ENCODE data around the gene RAPGEF2.

RAPGEF2 gene

GRCh38 chr4:159284733-159285132, 181.9 kb downstream of the RAPGEF2 start:
- DNase-seq = no peak
- no peaks in the 10 kb centered on the region for H3K9me3 ChIP-seq (ENCODE audit: severe bottlenecking)
- no peaks in the 10 kb centered on the region for H3K27me3 ChIP-seq (ENCODE audit: insufficient read depth, low read depth, severe bottlenecking)
- no peaks in the 10 kb centered on the region for H3K36me3 ChIP-seq
- no peak overlapping the region for H3K27ac ChIP-seq
- no peak overlapping the region for H3K4me3 ChIP-seq (ENCODE audit: low read depth, low read length)
- TF ChIP-seq CTCF (IDR thresholded peaks at IDR 0.05; ENCODE audit: low read depth, low read length) = no peak

GRCh38 chr4:159287767-159288166, 184.9 kb downstream of the RAPGEF2 start:
- Histone ChIP-seq H3K27me3 (ENCODE audit: insufficient read depth, low read depth, severe bottlenecking) (no peaks in the 10 kb centered on the region), H3K9me3 (ENCODE audit: severe bottlenecking) (no peaks in the 10 kb centered on the region), H3K4me3 (ENCODE audit: low read depth, low read length) (no peak overlapping the region), H3K36me3 (no peaks in the 10 kb centered on the region), H3K27ac (no peak overlapping the region)
- TF ChIP-seq CTCF (IDR thresholded peaks at IDR 0.05; ENCODE audit: low read depth, low read length) = no peak
- DNase-seq = no peak

GRCh38 chr4:159289682-159290081, 186.8 kb downstream of the RAPGEF2 start:
- no peak for TF ChIP-seq CTCF (IDR thresholded peaks at IDR 0.05; ENCODE audit: low read depth, low read length)
- Histone ChIP-seq H3K4me3 (ENCODE audit: low read depth, low read length) (no peak overlapping the region), H3K9me3 (ENCODE audit: severe bottlenecking) (no peaks in the 10 kb centered on the region), H3K27me3 (ENCODE audit: insufficient read depth, low read depth, severe bottlenecking) (no peaks in the 10 kb centered on the region), H3K36me3 (no peaks in the 10 kb centered on the region), H3K27ac (no peak overlapping the region)
- no peak for DNase-seq

GRCh38 chr4:159290321-159291030, 187.6 kb downstream of the RAPGEF2 start:
- no peak for TF ChIP-seq CTCF (IDR thresholded peaks at IDR 0.05; ENCODE audit: low read depth, low read length)
- Histone ChIP-seq H3K4me3 (ENCODE audit: low read depth, low read length) (no peak overlapping the region), H3K9me3 (ENCODE audit: severe bottlenecking) (no peaks in the 10 kb centered on the region), H3K36me3 (no peaks in the 10 kb centered on the region), H3K27me3 (ENCODE audit: insufficient read depth, low read depth, severe bottlenecking) (no peaks in the 10 kb centered on the region), H3K27ac (no peak overlapping the region)
- no peak for DNase-seq

- no peaks in the 10 kb centered on the region for H3K36me3 ChIP-seq
- no peaks in the 10 kb centered on the region for H3K9me3 ChIP-seq (ENCODE audit: severe bottlenecking)
- TF ChIP-seq CTCF (IDR thresholded peaks at IDR 0.05; ENCODE audit: low read depth, low read length) = no peak
- H3K4me3 ChIP-seq (ENCODE audit: low read depth, low read length) = no peak overlapping the region
- no peaks in the 10 kb centered on the region for H3K27me3 ChIP-seq (ENCODE audit: insufficient read depth, low read depth, severe bottlenecking)
- DNase-seq = no peak
- no peak overlapping the region for H3K27ac ChIP-seq
These were observed 188.3 kb downstream of the RAPGEF2 start for GRCh38 chr4:159291176-159291575.

Measured in WERI-Rb-1 (cell line).